H54 (cell line): ENCODE data around the gene OR4E2.
"Not testable (repeated sequence)": the region's sequence is repeated elsewhere in the genome, so short reads cannot be mapped to it uniquely, and the experiment has no call there.

Experiments
- DNase-seq: peaks from one replicate; pipeline ENCODE4 v3.0.0; 2011; ENCODE audit warnings: low spot score, mixed read lengths; ENCODE audit not compliant: insufficient read length
- FAIRE-seq: peaks from 3 replicates; lab custom pipeline; 2011; peaks lifted over from hg19 to GRCh38; lab: Jason Lieb, UNC
- POLR2A ChIP-seq: IDR thresholded peaks from 2 replicates; pipeline ENCODE4 v1.6.1; 2011; ENCODE audit warnings: low read depth, mild to moderate bottlenecking, low read length

Gene OR4E2

DNA sequence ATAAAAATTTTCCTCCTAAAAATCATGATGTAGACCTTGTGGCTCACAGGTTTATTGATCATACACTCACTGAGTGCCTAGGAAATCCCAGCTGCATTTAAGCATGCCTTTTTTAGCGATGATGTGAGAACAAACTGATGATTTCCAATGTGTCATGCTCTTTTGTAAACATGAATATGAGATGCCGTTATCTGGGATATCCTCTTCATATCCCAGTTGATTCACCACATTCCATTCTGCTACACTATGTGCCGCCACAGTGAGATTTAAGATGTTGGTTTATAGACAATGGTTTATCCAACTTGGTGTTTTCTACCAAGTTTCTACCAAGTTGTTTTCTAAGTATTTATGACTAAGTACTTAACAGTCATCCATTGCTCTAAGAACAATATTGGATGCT is 14.7 kb downstream of the OR4E2 start:
- DNase-seq: no peak
- FAIRE-seq: no peak

GRCh38 chr14:21669284-21669683 is 15.6 kb downstream of the OR4E2 start:
- TF ChIP-seq POLR2A: no peak
- no peak for FAIRE-seq
- DNase-seq: no peak

More for the DNA sequence above, 14.7 kb downstream of the OR4E2 start:
- no peak for TF ChIP-seq POLR2A

DNA sequence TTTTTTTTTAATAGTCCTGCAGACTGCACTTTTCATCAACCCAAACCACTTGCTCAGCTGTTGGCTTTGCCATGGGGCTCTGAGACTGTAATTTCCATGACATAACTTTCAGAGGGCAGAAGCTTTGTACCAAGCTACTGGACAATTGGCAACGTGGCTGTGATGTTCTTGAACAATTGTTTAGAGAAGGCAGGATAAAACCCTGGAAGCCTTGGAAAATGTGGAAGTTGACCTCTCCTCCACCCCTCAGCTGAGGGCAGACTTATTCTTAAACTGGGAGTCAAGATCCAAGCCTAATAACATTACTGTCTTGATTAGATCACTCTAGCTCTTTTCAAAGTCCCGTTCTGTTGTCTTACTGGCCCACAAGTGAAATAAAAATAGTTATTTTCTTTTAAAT is 17.7 kb downstream of the OR4E2 start:
- FAIRE-seq (no peak), DNase-seq (no peak)
- no peak for TF ChIP-seq POLR2A

DNA sequence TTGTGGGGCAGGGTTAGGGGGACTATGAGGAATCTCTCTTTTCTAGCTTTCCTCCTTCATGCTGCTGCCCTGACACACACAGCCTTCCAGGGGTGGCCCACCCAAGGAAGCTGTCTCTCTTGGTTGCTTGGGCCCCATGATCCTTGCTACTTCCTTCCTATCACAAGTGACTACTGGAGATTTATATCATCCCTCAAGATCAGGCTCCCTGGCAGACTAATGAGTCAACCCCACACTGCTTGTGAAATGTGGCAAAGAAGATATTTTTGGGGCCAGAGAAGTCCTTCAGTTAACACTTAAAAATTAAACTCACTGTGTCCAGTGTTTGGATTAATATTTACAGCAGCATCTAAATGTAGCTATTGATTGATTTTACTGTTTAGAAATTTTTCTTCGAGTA is 18.5 kb downstream of the OR4E2 start:
- TF ChIP-seq POLR2A: no peak
- DNase-seq: no peak
- FAIRE-seq: no peak

- no peak for TF ChIP-seq POLR2A
- DNase-seq: no peak
- no peak for FAIRE-seq
Observed at GRCh38 chr14:21673718-21674117, 20.1 kb downstream of the OR4E2 start, which contains the start of gene OR4E1. OR4E1 (minus strand) TSS chr14:21673818; CDS start chr14:21670935, 2,883 bp downstream.

DNA sequence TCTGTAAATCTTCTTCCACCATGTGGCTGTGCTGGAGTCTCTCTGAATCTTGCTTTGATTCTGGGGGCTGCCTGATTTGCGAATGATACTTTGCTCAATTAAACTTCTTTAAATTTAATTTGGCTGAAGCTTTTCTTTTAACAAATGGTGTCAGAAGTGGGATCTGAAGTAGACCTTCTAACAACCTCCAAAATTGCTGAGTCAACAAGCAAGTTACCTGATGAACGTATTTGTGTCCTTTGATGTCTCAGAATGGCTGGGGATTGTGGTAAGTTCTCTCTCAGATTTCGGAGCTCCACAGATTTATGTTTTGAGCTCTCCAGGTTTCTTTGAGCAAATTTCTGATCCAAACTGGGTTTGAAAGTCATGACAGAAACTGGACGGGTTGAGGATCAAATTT is 21.9 kb downstream of the OR4E2 start:
- TF ChIP-seq POLR2A: no peak
- no peak for FAIRE-seq
- no peak for DNase-seq

DNA sequence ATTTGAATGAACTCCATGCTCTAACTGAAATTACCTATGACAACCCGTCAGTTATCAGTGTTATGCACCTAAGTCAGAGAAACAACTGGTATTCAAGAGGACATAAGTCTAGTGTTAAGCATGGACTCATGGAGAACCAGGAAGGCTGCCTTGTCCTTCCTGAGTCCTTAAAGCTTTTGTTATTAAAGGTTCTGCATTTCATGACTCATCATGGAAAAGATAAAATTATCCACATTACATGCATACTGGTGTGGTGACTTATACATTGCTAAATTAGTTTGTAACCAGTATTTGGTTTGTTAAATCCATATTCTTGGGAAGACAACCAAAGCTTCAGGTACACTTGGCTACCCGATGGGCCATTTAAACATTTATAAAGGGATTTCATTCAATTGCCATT is 26.4 kb downstream of the OR4E2 start:
- DNase-seq (no peak), FAIRE-seq (no peak)
- TF ChIP-seq POLR2A: no peak

GRCh38 chr14:21686468-21686867 is 32.8 kb downstream of the OR4E2 start:
- no peak for TF ChIP-seq POLR2A
- FAIRE-seq (no peak), DNase-seq (no peak)

DNA sequence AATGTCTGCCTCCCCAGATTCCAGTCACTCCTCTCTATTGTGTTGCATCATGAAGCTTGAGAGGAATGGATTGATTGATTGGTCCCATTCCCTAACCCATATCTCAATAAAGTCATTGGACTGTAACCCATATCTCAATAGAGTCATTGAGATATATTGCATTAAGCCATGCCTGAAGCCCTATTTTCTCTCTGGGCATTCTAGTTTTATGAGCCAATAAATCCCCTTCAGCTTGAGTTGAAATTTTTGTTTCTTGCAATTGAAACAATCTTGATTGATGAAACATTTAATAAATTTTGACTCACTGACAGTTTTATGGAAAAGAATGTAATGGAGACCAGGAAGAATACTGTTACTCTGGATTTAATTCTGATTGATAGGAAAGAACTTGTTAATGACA is 40.8 kb downstream of the OR4E2 start:
- no peak for FAIRE-seq
- DNase-seq: no peak

DNA sequence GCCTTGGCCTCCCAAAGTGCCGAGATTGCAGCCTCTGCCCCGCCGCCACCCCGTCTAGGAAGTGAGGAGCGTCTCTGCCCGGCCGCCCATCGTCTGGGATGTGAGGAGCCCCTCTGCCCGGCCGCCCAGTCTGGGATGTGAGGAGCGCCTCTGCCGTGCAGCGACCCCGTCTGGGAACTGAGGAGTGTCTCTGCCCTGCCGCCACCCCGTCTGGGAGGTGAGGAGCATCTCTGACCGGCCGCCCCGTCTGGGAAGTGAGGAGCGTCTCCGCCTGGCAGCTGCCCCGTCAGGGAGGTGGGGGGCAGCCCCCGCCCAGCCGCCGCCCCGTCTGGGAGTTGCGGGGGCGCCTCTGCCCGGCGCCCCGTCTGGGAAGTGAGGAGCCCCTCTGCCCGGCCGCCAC is 44.0 kb downstream of the OR4E2 start:
- DNase-seq, FAIRE-seq: not testable (repeated sequence)

More for the DNA sequence above, 40.8 kb downstream of the OR4E2 start:
- TF ChIP-seq POLR2A: no peak

GRCh38 chr14:21698538-21698937 is 44.9 kb downstream of the OR4E2 start:
- not testable (repeated sequence) for DNase-seq, FAIRE-seq

DNA sequence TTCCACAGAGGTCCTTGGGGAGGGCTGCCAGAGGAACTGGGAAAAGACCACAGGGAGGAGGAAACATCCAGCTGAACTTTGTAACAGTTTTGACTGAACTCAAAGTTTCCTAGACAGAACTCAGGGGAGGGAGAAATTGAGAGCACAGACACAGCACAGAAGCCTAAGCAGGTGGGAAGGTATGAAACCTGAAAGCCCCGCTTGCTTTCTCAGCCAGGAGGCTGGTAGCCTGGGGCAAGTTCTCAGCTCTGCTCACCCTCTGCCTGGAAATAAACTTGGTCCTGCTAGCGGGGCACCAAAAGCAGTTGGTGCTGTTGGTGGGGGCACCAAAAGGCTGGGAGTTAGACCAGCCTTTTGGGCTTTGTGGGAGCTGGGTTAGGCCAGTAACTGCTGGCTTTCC is 45.9 kb downstream of the OR4E2 start:
- DNase-seq: no peak
- no peak for FAIRE-seq
- no peak for TF ChIP-seq POLR2A

DNA sequence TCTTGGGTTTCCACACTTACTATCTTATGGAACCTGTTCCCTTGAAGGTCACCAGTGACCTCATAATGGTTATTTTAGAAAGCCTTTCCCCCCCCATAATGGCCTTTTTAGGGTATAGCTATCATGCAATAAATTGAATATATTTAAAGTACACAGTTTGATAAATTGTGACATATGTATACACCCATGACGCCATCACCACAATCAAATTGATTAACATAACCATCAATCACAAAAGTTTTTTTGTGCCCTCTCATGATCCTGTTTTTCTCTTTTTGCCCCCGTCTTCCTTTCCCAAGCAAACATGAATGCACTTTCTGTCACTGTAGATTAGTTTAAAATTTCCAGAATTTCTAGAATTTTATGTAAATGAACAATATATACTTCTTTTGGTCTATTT is 48.7 kb downstream of the OR4E2 start:
- FAIRE-seq (no peak), DNase-seq (no peak)
- no peak for TF ChIP-seq POLR2A

- TF ChIP-seq POLR2A: no peak
- no peak for FAIRE-seq
- DNase-seq: no peak
Observed at GRCh38 chr14:21703357-21704326, 50.0 kb downstream of the OR4E2 start.

GRCh38 chr14:21704338-21704737 is 50.7 kb downstream of the OR4E2 start:
- no peak for FAIRE-seq
- DNase-seq: no peak
- TF ChIP-seq POLR2A: no peak
